Measurements from ENCODE around the gene OR13J1.
"Not testable (repeated sequence)": the region's sequence is repeated elsewhere in the genome, so short reads cannot be mapped to it uniquely, and the experiment has no call there.

Gene OR13J1

GRCh38 chr9:35904338-35904737, 34.1 kb upstream of the OR13J1 start:
- DNase-seq: no peak

GRCh38 chr9:35903049-35903448, 32.8 kb upstream of the OR13J1 start:
- DNase-seq: peak; percentile 81

- DNase-seq: no peak
Observed at GRCh38 chr9:35899021-35899420, 28.8 kb upstream of the OR13J1 start.

GRCh38 chr9:35898337-35898736, 28.1 kb upstream of the OR13J1 start:
- DNase-seq: no peak

GRCh38 chr9:35897376-35898099, 27.3 kb upstream of the OR13J1 start:
- DNase-seq: not testable (repeated sequence)

- no peak for DNase-seq
Observed at GRCh38 chr9:35896570-35896969, 26.4 kb upstream of the OR13J1 start.

GRCh38 chr9:35892051-35892450, 21.9 kb upstream of the OR13J1 start:
- DNase-seq: no peak

- no peak for DNase-seq
Observed at GRCh38 chr9:35891646-35892045, 21.4 kb upstream of the OR13J1 start.

- not testable (repeated sequence) for DNase-seq
Observed at GRCh38 chr9:35884908-35885307, 14.7 kb upstream of the OR13J1 start.

GRCh38 chr9:35882996-35883395, 12.8 kb upstream of the OR13J1 start:
- DNase-seq: peak; percentile 35

- DNase-seq: peak; percentile 92
Observed at GRCh38 chr9:35882263-35882848, 12.2 kb upstream of the OR13J1 start.

GRCh38 chr9:35872505-35872904, 2.3 kb upstream of the OR13J1 start:
- DNase-seq: no peak

- DNase-seq: no peak
Observed at GRCh38 chr9:35871545-35871944, 1.3 kb upstream of the OR13J1 start.

- no peak for DNase-seq
Observed at GRCh38 chr9:35869621-35870216, 482 bp downstream of the OR13J1 start.

GRCh38 chr9:35868933-35869332, 1.3 kb downstream of the OR13J1 start:
- DNase-seq: no peak

- no peak for DNase-seq
Observed at GRCh38 chr9:35867538-35867937, 2.7 kb downstream of the OR13J1 start.

GRCh38 chr9:35864695-35865255, 5.4 kb downstream of the OR13J1 start:
- DNase-seq: no peak

- no peak for DNase-seq
Observed at GRCh38 chr9:35863583-35863982, 6.6 kb downstream of the OR13J1 start.

GRCh38 chr9:35862328-35862727, 7.9 kb downstream of the OR13J1 start:
- DNase-seq: no peak

- DNase-seq: no peak
Observed at GRCh38 chr9:35861161-35861897, 8.9 kb downstream of the OR13J1 start.

GRCh38 chr9:35859990-35860339, 10.2 kb downstream of the OR13J1 start:
- DNase-seq: no peak

GRCh38 chr9:35859310-35859989, 10.8 kb downstream of the OR13J1 start:
- no peak for DNase-seq

GRCh38 chr9:35858458-35858857, 11.7 kb downstream of the OR13J1 start:
- DNase-seq: no peak

Measured in eye (tissue), 1 donor.